GM19023 (cell line): Measurements from ENCODE around the gene RGS17.

Source experiments
- ATAC-seq: cut with Tn5 transposase; IDR thresholded peaks from one replicate; pipeline ENCODE4 v1.9.1; 2021; ENCODE audit warnings: mild to moderate bottlenecking, moderate library complexity; ENCODE audit not compliant: unreplicated experiment

RGS17 gene

DNA sequence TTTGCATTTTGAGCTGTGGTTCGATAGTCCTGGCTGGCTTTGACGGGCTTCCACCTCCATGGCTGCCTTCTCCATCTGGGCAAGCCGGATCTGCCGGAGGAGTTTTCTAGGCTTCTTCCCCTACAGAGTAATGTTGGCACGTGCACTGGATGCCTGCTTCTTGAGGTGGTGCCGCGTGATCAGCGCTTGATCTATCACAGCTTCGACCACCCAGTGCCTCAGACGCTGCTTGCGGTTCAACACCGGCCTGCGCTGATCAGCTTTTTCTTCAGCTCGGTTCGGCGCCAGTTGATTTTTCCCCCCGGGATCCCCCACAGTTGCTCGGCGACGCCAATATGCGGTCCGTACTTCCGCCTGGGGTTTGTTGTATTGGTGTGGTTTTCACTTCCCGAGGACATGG lies 171.7 kb downstream of the RGS17 start:
- no peak for ATAC-seq

DNA sequence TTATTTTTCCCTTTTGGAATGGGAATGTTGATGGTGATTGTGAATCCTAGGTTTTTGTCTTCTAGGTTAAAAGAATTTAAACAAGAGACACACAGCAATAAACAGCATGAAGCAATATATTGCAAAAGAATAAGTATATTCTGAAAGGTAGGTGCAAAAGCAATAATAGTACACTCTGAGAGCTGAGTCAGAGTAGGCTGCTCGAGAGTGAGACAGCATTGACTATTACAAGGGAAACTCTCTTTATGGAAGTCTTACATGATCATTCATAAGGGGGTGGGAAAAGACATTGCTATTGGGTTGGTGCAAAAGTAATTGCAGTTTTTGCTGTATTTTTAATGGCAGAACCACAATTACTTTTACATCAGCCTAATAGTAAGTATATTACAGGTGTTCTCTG lies 173.3 kb downstream of the RGS17 start:
- no peak for ATAC-seq
